H1 (cell line): ENCODE data around the gene OPA3. TPM values are rescaled to one million over a fixed set of nuclear protein-coding genes. Genes with fewer than 3 reads are reported as not detected.

Source experiments
- CTCF ChIA-PET: fragments of 300-600 bp; sonication (Branson Sonifier 250); formaldehyde crosslinking; loops from one replicate; lab custom pipeline; 2021; ENCODE audit not compliant: partially characterized antibody; lab: Charles Lee
- POLR2A ChIA-PET: fragments of 300-600 bp; sonication (Branson Sonifier 250); formaldehyde crosslinking; loops from one replicate; lab custom pipeline; 2021; ENCODE audit warnings: inconsistent platforms; ENCODE audit not compliant: partially characterized antibody; lab: Charles Lee
- DNase-seq, 2 experiments: peaks; one replicate each; pipeline versions ENCODE4 v3.0.0 to v3.0.0-alpha.2; 2010 to 2022; ENCODE audit warnings: low spot score in 2 of 2, low read depth in 1 of 2, mixed read lengths in 1 of 2
- FAIRE-seq: peaks from 2 replicates; lab custom pipeline; 2011; peaks lifted over from hg19 to GRCh38; lab: Jason Lieb, UNC
- H2AFZ ChIP-seq: 2 replicates; pipeline ENCODE4 v1.8.1; 2012; ENCODE audit warnings: low read length, inconsistent platforms
- H2AK5ac ChIP-seq: 2 replicates; pipeline ENCODE4 v1.6.1; 2013; ENCODE audit warnings: low read depth, low read length
- H2BK120ac ChIP-seq: replicated peaks from 2 replicates; pipeline ENCODE3; 2013; ENCODE audit warnings: low read depth, low read length, inconsistent platforms
- H2BK12ac ChIP-seq: 2 replicates; pipeline ENCODE4 v1.6.1; 2013; ENCODE audit warnings: low read depth, low read length
- H2BK15ac ChIP-seq: 2 replicates; pipeline ENCODE4 v1.6.1; 2013; ENCODE audit warnings: low read length
- H2BK20ac ChIP-seq: 2 replicates; pipeline ENCODE4 v1.6.1; 2013; ENCODE audit warnings: low read length
- H2BK5ac ChIP-seq: 2 replicates; pipeline ENCODE4 v1.6.1; 2013; ENCODE audit warnings: low read depth, low read length
- H3K14ac ChIP-seq: 2 replicates; pipeline ENCODE4 v1.6.1; 2013; ENCODE audit warnings: inconsistent platforms; ENCODE audit not compliant: insufficient read length
- H3K18ac ChIP-seq: 2 replicates; pipeline ENCODE4 v1.6.1; 2013; ENCODE audit warnings: low read length; ENCODE audit errors: extremely low read depth
- H3K23ac ChIP-seq: 2 replicates; pipeline ENCODE4 v1.6.1; 2013; ENCODE audit warnings: inconsistent platforms; ENCODE audit not compliant: insufficient read length
- H3K23me2 ChIP-seq: 2 replicates; pipeline ENCODE4 v1.6.1; 2013; ENCODE audit warnings: low read depth, low read length
- H3K27ac ChIP-seq: 2 replicates; pipeline ENCODE4 v1.6.1; 2011; ENCODE audit warnings: low read depth, low read length, inconsistent platforms
- H3K27me3 ChIP-seq, 4 experiments: replicated peaks in 1 of 4; 1 replicate in 1 of 4; 2 replicates in 3 of 4; pipeline versions ENCODE4 v1.6.1 to v1.8.1; 2011 to 2013; ENCODE audit warnings: low read length in 3 of 4, mild to moderate bottlenecking in 3 of 4, inconsistent platforms in 2 of 4, mixed read lengths in 2 of 4, moderate library complexity in 1 of 4; ENCODE audit not compliant: control insufficient read depth in 3 of 4, insufficient read depth in 3 of 4; ENCODE audit errors: extremely low read depth in 1 of 4
- H3K36me3 ChIP-seq, 4 experiments: 2 replicates each; pipeline versions ENCODE4 v1.6.1 to v1.8.1; 2011 to 2013; ENCODE audit warnings: mild to moderate bottlenecking in 4 of 4, low read length in 3 of 4, moderate library complexity in 2 of 4, control low read depth in 1 of 4, inconsistent platforms in 1 of 4; ENCODE audit not compliant: insufficient read depth in 4 of 4, control insufficient read depth in 2 of 4
- H3K4ac ChIP-seq: replicated peaks from 2 replicates; pipeline ENCODE3; 2013; ENCODE audit warnings: low read length, low read depth, mixed read lengths, inconsistent platforms; ENCODE audit not compliant: insufficient read length
- H3K4me1 ChIP-seq, 4 experiments: replicated peaks in 1 of 4; 1 replicate in 1 of 4; 2 replicates in 3 of 4; pipeline versions ENCODE4 v1.6.1 to v1.8.1; 2011 to 2013; ENCODE audit warnings: low read length in 3 of 4, inconsistent platforms in 2 of 4, mixed read lengths in 1 of 4; ENCODE audit not compliant: insufficient read depth in 4 of 4, control insufficient read depth in 3 of 4
- H3K4me2 ChIP-seq, 2 experiments: 2 replicates each; pipeline versions ENCODE4 v1.6.1 to v1.8.1; 2011 to 2013; ENCODE audit warnings: low read depth in 2 of 2, low read length in 2 of 2, control low read depth in 1 of 2, inconsistent platforms in 1 of 2, mild to moderate bottlenecking in 1 of 2; ENCODE audit not compliant: insufficient read depth in 1 of 2
- H3K4me3 ChIP-seq, 4 experiments: fragments of 200-600, 300-600 bp in 1 of 4; sonication (generic), shearing (Covaris generic), sonication (Bioruptor Twin) in 1 of 4; 2 replicates each; pipeline versions ENCODE4 v1.5.1 to v1.8.1; 2011 to 2016; ENCODE audit warnings: low read length in 4 of 4, low read depth in 3 of 4, control low read depth in 2 of 4, inconsistent platforms in 2 of 4, mild to moderate bottlenecking in 2 of 4, mixed read lengths in 1 of 4, moderate library complexity in 1 of 4; ENCODE audit not compliant: insufficient read depth in 2 of 4; ENCODE audit errors: extremely low read depth in 1 of 4
- H3K56ac ChIP-seq: replicated peaks from 2 replicates; pipeline ENCODE3; 2013; ENCODE audit warnings: low read depth, mild to moderate bottlenecking, mixed read lengths, low read length, inconsistent platforms; ENCODE audit not compliant: insufficient read length
- H3K79me1 ChIP-seq: 2 replicates; pipeline ENCODE4 v1.6.1; 2013; ENCODE audit warnings: low read depth, low read length, control low read depth
- H3K79me2 ChIP-seq, 2 experiments: 2 replicates each; pipeline versions ENCODE4 v1.6.1 to v1.8.1; 2012 to 2013; ENCODE audit warnings: low read length in 2 of 2, mild to moderate bottlenecking in 2 of 2, inconsistent platforms in 1 of 2; ENCODE audit not compliant: insufficient read depth in 2 of 2, control insufficient read depth in 1 of 2
- H3K9ac ChIP-seq, 4 experiments: replicated peaks in 1 of 4; 1 replicate in 1 of 4; 2 replicates in 3 of 4; pipeline versions ENCODE4 v1.6.1 to v1.8.1; 2011 to 2013; ENCODE audit warnings: low read depth in 3 of 4, low read length in 3 of 4, control low read depth in 2 of 4, mild to moderate bottlenecking in 2 of 4, moderate library complexity in 2 of 4, inconsistent platforms in 1 of 4; ENCODE audit errors: extremely low read depth in 1 of 4
- H3K9me3 ChIP-seq, 2 experiments: 2 replicates each; pipeline versions ENCODE4 v1.6.1 to v1.8.1; 2012 to 2013; ENCODE audit warnings: mild to moderate bottlenecking in 2 of 2, moderate library complexity in 2 of 2, control low read depth in 1 of 2, inconsistent platforms in 1 of 2, low read depth in 1 of 2, low read length in 1 of 2, mixed read lengths in 1 of 2; ENCODE audit not compliant: insufficient read depth in 2 of 2
- H4K20me1 ChIP-seq, 2 experiments: replicated peaks in 1 of 2; 2 replicates each; pipeline versions ENCODE3 to v1.8.1; 2011 to 2013; ENCODE audit warnings: inconsistent platforms in 2 of 2, low read length in 2 of 2, mild to moderate bottlenecking in 1 of 2; ENCODE audit not compliant: insufficient read depth in 2 of 2, control insufficient read depth in 1 of 2
- H4K5ac ChIP-seq: 2 replicates; pipeline ENCODE4 v1.6.1; 2013; ENCODE audit warnings: low read length, low read depth, mixed read lengths, inconsistent platforms; ENCODE audit not compliant: insufficient read length
- H4K8ac ChIP-seq: 2 replicates; pipeline ENCODE4 v1.8.0; 2013; ENCODE audit warnings: mild to moderate bottlenecking, moderate library complexity, low read length, inconsistent platforms; ENCODE audit not compliant: insufficient read depth; ENCODE audit errors: extremely low read depth
- H4K91ac ChIP-seq: replicated peaks from 2 replicates; pipeline ENCODE3; 2013; ENCODE audit warnings: low read length, mixed read lengths, inconsistent platforms; ENCODE audit not compliant: insufficient read length
- BRCA1 ChIP-seq: IDR thresholded peaks from 2 replicates; pipeline ENCODE4 v1.6.1; 2012; ENCODE audit warnings: low read depth, low read length, improper control_type of control experiment
- NANOG ChIP-seq: IDR thresholded peaks from 2 replicates; pipeline ENCODE4 v1.6.1; 2011; ENCODE audit warnings: low read length, low read depth, mild to moderate bottlenecking, inconsistent platforms; ENCODE audit not compliant: insufficient read depth, poor library complexity, severe bottlenecking
- PHF8 ChIP-seq: fragments of 200-600 bp; sonication (generic); conservative IDR thresholded peaks from 2 replicates; pipeline ENCODE4 v1.7.1; 2012; ENCODE audit warnings: low read depth, mild to moderate bottlenecking, inconsistent platforms, low read length, moderate library complexity
- SAP30 ChIP-seq: fragments of 300-600 bp; sonication (generic); IDR thresholded peaks from 2 replicates; pipeline ENCODE4 v1.7.1; 2012; ENCODE audit warnings: low read length, moderate library complexity, mild to moderate bottlenecking, inconsistent platforms; ENCODE audit not compliant: insufficient read depth, insufficient replicate concordance
- SUZ12 ChIP-seq: fragments of 200-600 bp; sonication (generic); IDR thresholded peaks from 2 replicates; pipeline ENCODE4 v1.6.1; 2012; ENCODE audit warnings: mild to moderate bottlenecking, inconsistent platforms, low read length, moderate library complexity, mixed read lengths
- TAF7 ChIP-seq: optimal IDR thresholded peaks from 2 replicates; pipeline ENCODE3; 2011; ENCODE audit warnings: low read depth, mild to moderate bottlenecking, inconsistent platforms, low read length, moderate library complexity, borderline replicate concordance
- WGBS, 2 experiments: shearing (Covaris generic) in 1 of 2; methylation state at CpG; one replicate each; pipeline versions ENCODE4 v1.1.6 to v1.1.7; 2013 to 2015; ENCODE audit warnings: low lambda C conversion rate in 2 of 2, mixed read lengths in 2 of 2, inconsistent platforms in 1 of 2, low coverage in 1 of 2, missing lambda C conversion rate in 1 of 2; ENCODE audit not compliant: insufficient replicate concordance in 2 of 2, insufficient coverage in 1 of 2, insufficient read length in 1 of 2; ENCODE audit errors: extremely low coverage in 1 of 2, missing lambda C conversion rate in 1 of 2; 5-methylcytosine and 5-hydroxymethylcytosine counted together
- polyA plus RNA-seq, 7 experiments: library from polyadenylated mRNA; depleted of rRNA in 3 of 7; stranded (reverse) in 5 of 7; unstranded in 2 of 7; fragments of >200 nt in 5 of 7; fragments of 200-250 nt in 2 of 7; gene quantifications; 1 replicate in 5 of 7; 2 replicates in 1 of 7; 4 replicates in 1 of 7; pipeline versions ENCODE4 v1.2.1 to v1.2.3, GENCODE V29; 2011 to 2013; ENCODE audit warnings: missing spikeins in 2 of 7, mixed read lengths in 2 of 7
- total RNA-seq: library from RNA; stranded (reverse); fragmentation: NEBNext Ultra II Directional; extraction: Animal tissue kit (Norgen Biotek cat#: 25700); gene quantifications from 2 replicates; pipeline ENCODE4 v1.2.1, GENCODE V29; 2021
- TF ChIP-seq, protein P1 (sequence below), 3 experiments: IDR thresholded peaks; 1 replicate in 2 of 3; 2 replicates in 1 of 3; pipeline versions ENCODE4 v1.5.1 to v1.6.1; 2011; ENCODE audit warnings: low read length in 3 of 3, mild to moderate bottlenecking in 3 of 3, inconsistent platforms in 2 of 3, low read depth in 1 of 3, moderate library complexity in 1 of 3; ENCODE audit not compliant: insufficient read depth in 1 of 3; ENCODE audit errors: control extremely low read depth in 1 of 3
- TF ChIP-seq, protein P2 (sequence below): IDR thresholded peaks from 2 replicates; pipeline ENCODE4 v1.6.1; 2012; ENCODE audit warnings: inconsistent platforms
- TF ChIP-seq, protein P3 (sequence below): IDR thresholded peaks from 2 replicates; pipeline ENCODE4 v1.6.1; 2012; ENCODE audit warnings: inconsistent platforms

The OPA3 gene
- total and polyA plus RNA-seq, 2 of the 8 experiments (the other 6 are each of a cell fraction or from before 2014, with no cell fraction given), result 12.5 to 14.5 TPM

DNA sequence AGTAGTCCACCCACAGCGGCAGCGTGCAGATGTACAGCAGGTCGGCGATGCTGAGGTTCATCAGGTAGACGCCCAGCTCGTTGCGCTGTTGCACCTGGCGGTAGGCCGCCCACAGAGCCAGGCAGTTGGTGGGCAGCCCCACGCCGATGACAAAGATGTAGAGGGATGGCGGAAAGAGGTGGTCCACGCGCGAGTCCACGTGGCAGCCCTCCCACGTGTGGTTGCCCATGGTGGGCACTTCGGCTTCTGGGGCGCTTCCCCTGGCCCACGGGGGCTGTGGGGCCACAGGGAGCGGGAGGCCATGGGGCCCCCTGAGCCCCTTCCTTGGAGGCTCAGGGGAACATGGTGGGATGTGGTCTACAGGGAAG lies 7.0 kb upstream of the OPA3 start:
- H3K79me2 ChIP-seq, result no peaks in the 10 kb centered on the region
- peaks cover 0 to 21% (median 16%) of the 10 kb centered on the region in 4 experiments; a peak in 6 of 7 replicates for H3K27me3 ChIP-seq
- no peak overlapping the region; the same call in 1 of the 2 replicates for H4K8ac ChIP-seq
- H3K56ac ChIP-seq, result no peak overlapping the region
- no peak overlapping the region for H3K9ac ChIP-seq
- H2BK5ac ChIP-seq, result no peak overlapping the region
- H3K18ac ChIP-seq, result no peak overlapping the region
- ChIA-PET CTCF (interaction anchor here (0.6 to 2.5 kb wide), 12 partner anchors 15 to 124 kb away, joined by 3 to 44 read pairs (median 4); partner anchors contain the start of gene EML2), POLR2A (interaction anchor here (0.9 to 1.6 kb wide), 4 partner anchors 14 to 52 kb away, joined by 3 to 6 read pairs (median 4); no protein-coding TSS in a partner anchor)
- H4K5ac ChIP-seq, result no peak overlapping the region
- H3K14ac ChIP-seq, result no peak overlapping the region
- no peaks in the 10 kb centered on the region for H3K79me1 ChIP-seq
- no peak overlapping the region for H3K27ac ChIP-seq
- no peak overlapping the region for H2BK15ac ChIP-seq
- H2BK120ac ChIP-seq, result no peak overlapping the region
- peak overlapping the region; percentile 32; the same call in 1 of the 2 replicates for H2BK20ac ChIP-seq
- no peak for FAIRE-seq
- no peak overlapping the region for H2AK5ac ChIP-seq
- no peak overlapping the region for H3K4me3 ChIP-seq
- 90% methylated on average over 20 of the region's 21 CpGs; no CpG with 5 or more reads in 1 of the 2 experiments for WGBS, 2 experiments
- no peak overlapping the region for H3K4ac ChIP-seq
- no peak overlapping the region for H3K23ac ChIP-seq
- peaks cover 0 to 4% of the 10 kb centered on the region in 2 experiments; a peak in 1 of 4 replicates for H3K9me3 ChIP-seq
- H3K4me1 ChIP-seq, result 0 out of 7 replicates have a peak, but pooled peaks cover 0 to 2% (median 0%) of the 10 kb centered on the region in 4 experiments
- no peak for DNase-seq
- H4K20me1 ChIP-seq, result no peaks in the 10 kb centered on the region
- H3K36me3 ChIP-seq, result no peaks in the 10 kb centered on the region
- H2BK12ac ChIP-seq, result 0 out of 2 replicates have a peak overlapping the region, but pooled peaks have one; percentile 60
- H2AFZ ChIP-seq, result no peak overlapping the region
- H3K23me2 ChIP-seq, result no peaks in the 10 kb centered on the region
- H3K4me2 ChIP-seq, result no peak overlapping the region
- no peak overlapping the region for H4K91ac ChIP-seq
- TF ChIP-seq BRCA1 (no peak), PHF8 (no peak), SAP30 (no peak), SUZ12 (no peak), NANOG (no peak), TAF7 (no peak)
- TF ChIP-seq, protein P1, sequence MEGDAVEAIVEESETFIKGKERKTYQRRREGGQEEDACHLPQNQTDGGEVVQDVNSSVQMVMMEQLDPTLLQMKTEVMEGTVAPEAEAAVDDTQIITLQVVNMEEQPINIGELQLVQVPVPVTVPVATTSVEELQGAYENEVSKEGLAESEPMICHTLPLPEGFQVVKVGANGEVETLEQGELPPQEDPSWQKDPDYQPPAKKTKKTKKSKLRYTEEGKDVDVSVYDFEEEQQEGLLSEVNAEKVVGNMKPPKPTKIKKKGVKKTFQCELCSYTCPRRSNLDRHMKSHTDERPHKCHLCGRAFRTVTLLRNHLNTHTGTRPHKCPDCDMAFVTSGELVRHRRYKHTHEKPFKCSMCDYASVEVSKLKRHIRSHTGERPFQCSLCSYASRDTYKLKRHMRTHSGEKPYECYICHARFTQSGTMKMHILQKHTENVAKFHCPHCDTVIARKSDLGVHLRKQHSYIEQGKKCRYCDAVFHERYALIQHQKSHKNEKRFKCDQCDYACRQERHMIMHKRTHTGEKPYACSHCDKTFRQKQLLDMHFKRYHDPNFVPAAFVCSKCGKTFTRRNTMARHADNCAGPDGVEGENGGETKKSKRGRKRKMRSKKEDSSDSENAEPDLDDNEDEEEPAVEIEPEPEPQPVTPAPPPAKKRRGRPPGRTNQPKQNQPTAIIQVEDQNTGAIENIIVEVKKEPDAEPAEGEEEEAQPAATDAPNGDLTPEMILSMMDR (IDR thresholded peaks at IDR 0.05; ENCODE audit: control extremely low read depth in 1 of 3, insufficient read depth in 1 of 3, low read depth in 1 of 3, low read length in 3 of 3), result no peak
- TF ChIP-seq, protein P2, sequence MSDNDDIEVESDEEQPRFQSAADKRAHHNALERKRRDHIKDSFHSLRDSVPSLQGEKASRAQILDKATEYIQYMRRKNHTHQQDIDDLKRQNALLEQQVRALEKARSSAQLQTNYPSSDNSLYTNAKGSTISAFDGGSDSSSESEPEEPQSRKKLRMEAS, result no peak
- TF ChIP-seq, protein P3, sequence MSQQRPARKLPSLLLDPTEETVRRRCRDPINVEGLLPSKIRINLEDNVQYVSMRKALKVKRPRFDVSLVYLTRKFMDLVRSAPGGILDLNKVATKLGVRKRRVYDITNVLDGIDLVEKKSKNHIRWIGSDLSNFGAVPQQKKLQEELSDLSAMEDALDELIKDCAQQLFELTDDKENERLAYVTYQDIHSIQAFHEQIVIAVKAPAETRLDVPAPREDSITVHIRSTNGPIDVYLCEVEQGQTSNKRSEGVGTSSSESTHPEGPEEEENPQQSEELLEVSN, result no peak
- TF ChIP-seq, all 59 proteins: peak for 0
